Measurements from ENCODE around the gene NR2E1. TPM values are rescaled to one million over a fixed set of nuclear protein-coding genes. Genes with fewer than 3 reads are reported as not detected.

NR2E1 gene
- total RNA-seq, 2 donors from 2014 or later, result not detected

- Mint-ChIP-seq H3K4me3 (no peak overlapping the region), H3K36me3 (no peaks in the 10 kb centered on the region), H3K27ac (no peak overlapping the region), H3K27me3 (peaks cover 55 to 77% of the 10 kb centered on the region in 2 donors), H3K9me3 (no peaks in the 10 kb centered on the region), H3K4me1 (ENCODE audit: low read depth in 2 of 2) (peaks cover 7 to 8% of the 10 kb centered on the region in 2 donors)
- ATAC-seq (no peak), DNase-seq (ENCODE audit: low spot score) (no peak)
Observed at GRCh38 chr6:108130262-108130661, 35.6 kb upstream of the NR2E1 start.

DNA sequence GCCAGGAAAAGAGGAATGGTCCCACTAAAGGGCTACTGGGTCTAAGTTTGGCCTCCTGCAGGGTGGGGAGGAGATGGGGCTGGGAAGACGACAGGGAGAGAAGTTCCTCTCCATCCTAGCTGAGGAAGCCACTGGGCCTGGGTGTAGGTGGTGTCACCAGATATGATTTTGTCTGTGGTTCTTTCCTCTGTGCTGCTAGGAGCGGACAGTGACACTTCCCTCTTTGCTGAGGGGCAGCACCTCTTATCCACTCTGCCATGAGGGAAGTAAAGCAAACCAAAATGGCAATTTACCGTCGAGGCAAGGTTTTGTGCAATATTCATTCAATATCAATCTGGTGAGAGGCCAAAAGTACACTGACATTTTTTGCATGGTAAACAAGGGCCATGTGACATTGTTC lies 33.0 kb upstream of the NR2E1 start:
- peaks cover 7 to 8% of the 10 kb centered on the region in 2 donors for H3K4me1 Mint-ChIP-seq (ENCODE audit: low read depth in 2 of 2)
- DNase-seq (ENCODE audit: low spot score) (no peak), ATAC-seq (no peak)
- H3K27me3 Mint-ChIP-seq, result peaks cover 50 to 82% of the 10 kb centered on the region in 2 donors
- H3K9me3 Mint-ChIP-seq, result no peaks in the 10 kb centered on the region
- H3K4me3 Mint-ChIP-seq, result peak overlapping the region; percentile 84
- H3K36me3 Mint-ChIP-seq, result no peaks in the 10 kb centered on the region
- H3K27ac Mint-ChIP-seq, result no peak overlapping the region

- Mint-ChIP-seq H3K36me3 (no peaks in the 10 kb centered on the region), H3K27me3 (peaks cover 48 to 82% of the 10 kb centered on the region in 2 donors), H3K4me1 (ENCODE audit: low read depth in 2 of 2) (peaks cover 7 to 8% of the 10 kb centered on the region in 2 donors), H3K27ac (peak overlapping the region in 1 of 2 donors; percentile 70), H3K9me3 (no peaks in the 10 kb centered on the region), H3K4me3 (peak overlapping the region; percentile 84)
- DNase-seq (ENCODE audit: low spot score) (no peak), ATAC-seq (peak; percentile 71 to 85)
Observed at GRCh38 chr6:108133594-108134179, 32.1 kb upstream of the NR2E1 start.

- Mint-ChIP-seq H3K27me3 (peaks cover 44 to 79% of the 10 kb centered on the region in 2 donors), H3K36me3 (no peaks in the 10 kb centered on the region), H3K4me1 (ENCODE audit: low read depth in 2 of 2) (peaks cover 7 to 8% of the 10 kb centered on the region in 2 donors), H3K4me3 (peak overlapping the region; percentile 22), H3K9me3 (no peaks in the 10 kb centered on the region), H3K27ac (no peak overlapping the region)
- DNase-seq (ENCODE audit: low spot score) (no peak), ATAC-seq (no peak)
Observed at GRCh38 chr6:108134213-108134970, 31.4 kb upstream of the NR2E1 start.

GRCh38 chr6:108142240-108142639 lies 23.6 kb upstream of the NR2E1 start:
- Mint-ChIP-seq H3K27me3 (peaks cover 34 to 48% of the 10 kb centered on the region in 2 donors), H3K36me3 (no peaks in the 10 kb centered on the region), H3K9me3 (no peaks in the 10 kb centered on the region), H3K27ac (no peak overlapping the region), H3K4me1 (ENCODE audit: low read depth in 2 of 2) (no peaks in the 10 kb centered on the region), H3K4me3 (no peak overlapping the region)
- ATAC-seq, result no peak
- no peak for DNase-seq (ENCODE audit: low spot score)

- DNase-seq (ENCODE audit: low spot score) (no peak), ATAC-seq (no peak)
- no peaks in the 10 kb centered on the region for H3K4me1 Mint-ChIP-seq (ENCODE audit: low read depth in 2 of 2)
- H3K9me3 Mint-ChIP-seq, result no peaks in the 10 kb centered on the region
- no peak overlapping the region for H3K27ac Mint-ChIP-seq
- H3K36me3 Mint-ChIP-seq, result peaks cover 4% of the 10 kb centered on the region
- no peak overlapping the region for H3K4me3 Mint-ChIP-seq
- H3K27me3 Mint-ChIP-seq, result peaks cover 40 to 52% of the 10 kb centered on the region in 2 donors
Observed at GRCh38 chr6:108145639-108146038, 20.2 kb upstream of the NR2E1 start.

DNA sequence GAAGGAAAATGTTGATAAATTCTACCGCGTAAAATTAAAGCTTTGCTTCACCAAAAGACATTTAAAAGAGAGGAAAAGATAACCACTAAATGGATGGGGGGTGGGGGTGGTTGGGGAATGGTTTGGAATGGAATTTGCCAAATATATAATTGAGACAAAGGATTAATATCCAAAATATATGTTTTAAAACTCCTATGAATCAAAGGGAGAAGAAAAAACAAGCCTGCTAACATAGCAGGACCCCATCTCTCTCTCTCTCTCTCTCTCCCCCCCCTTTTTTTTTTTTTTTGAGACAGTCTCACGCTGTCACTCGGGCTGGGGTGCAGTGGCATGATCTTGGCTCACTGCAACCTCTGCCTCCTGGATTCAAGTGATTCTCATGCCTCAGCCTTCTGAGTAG lies 13.4 kb upstream of the NR2E1 start:
- H3K9me3 Mint-ChIP-seq, result no peaks in the 10 kb centered on the region
- peaks cover 45 to 60% of the 10 kb centered on the region in 2 donors for H3K27me3 Mint-ChIP-seq
- H3K4me3 Mint-ChIP-seq, result no peak overlapping the region
- no peak for ATAC-seq
- no peak overlapping the region for H3K27ac Mint-ChIP-seq
- no peak for DNase-seq (ENCODE audit: low spot score)
- peaks cover 4% of the 10 kb centered on the region for H3K36me3 Mint-ChIP-seq
- peaks cover 0 to 5% of the 10 kb centered on the region in 2 donors for H3K4me1 Mint-ChIP-seq (ENCODE audit: low read depth in 2 of 2)

GRCh38 chr6:108156180-108156937 lies 9.5 kb upstream of the NR2E1 start:
- Mint-ChIP-seq H3K4me3 (no peak overlapping the region), H3K9me3 (no peaks in the 10 kb centered on the region), H3K36me3 (peaks cover 5% of the 10 kb centered on the region), H3K27me3 (peaks cover 53 to 70% of the 10 kb centered on the region in 2 donors), H3K27ac (no peak overlapping the region), H3K4me1 (ENCODE audit: low read depth in 2 of 2) (peaks cover 5 to 11% of the 10 kb centered on the region in 2 donors)
- DNase-seq (ENCODE audit: low spot score) (no peak), ATAC-seq (no peak)

DNA sequence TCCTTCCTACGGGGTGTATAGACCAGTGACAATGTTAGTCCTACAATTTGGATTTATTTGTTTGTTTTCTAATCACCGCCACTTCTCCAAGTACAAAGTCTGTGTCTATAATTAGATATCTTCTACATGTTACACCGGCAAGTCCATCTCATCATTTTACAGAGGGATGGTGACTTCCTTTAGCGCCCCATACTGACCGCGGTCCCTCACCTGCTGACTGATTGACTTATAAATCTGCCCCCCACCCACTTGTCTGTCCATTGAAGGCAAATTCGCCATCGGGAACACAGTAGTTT lies 8.9 kb upstream of the NR2E1 start:
- peaks cover 56 to 72% of the 10 kb centered on the region in 2 donors for H3K27me3 Mint-ChIP-seq
- no peak overlapping the region for H3K4me3 Mint-ChIP-seq
- DNase-seq (ENCODE audit: low spot score) (no peak), ATAC-seq (no peak)
- peaks cover 5% of the 10 kb centered on the region for H3K36me3 Mint-ChIP-seq
- H3K27ac Mint-ChIP-seq, result no peak overlapping the region
- no peaks in the 10 kb centered on the region for H3K9me3 Mint-ChIP-seq
- H3K4me1 Mint-ChIP-seq (ENCODE audit: low read depth in 2 of 2), result peaks cover 5 to 11% of the 10 kb centered on the region in 2 donors

- Mint-ChIP-seq H3K27me3 (peaks cover 61 to 77% of the 10 kb centered on the region in 2 donors), H3K9me3 (no peaks in the 10 kb centered on the region), H3K27ac (no peak overlapping the region), H3K4me1 (ENCODE audit: low read depth in 2 of 2) (peaks cover 5 to 11% of the 10 kb centered on the region in 2 donors), H3K36me3 (peaks cover 5% of the 10 kb centered on the region), H3K4me3 (no peak overlapping the region)
- DNase-seq (ENCODE audit: low spot score) (no peak), ATAC-seq (no peak)
Observed at GRCh38 chr6:108157234-108157980, 8.4 kb upstream of the NR2E1 start.

GRCh38 chr6:108157981-108158525 lies 7.8 kb upstream of the NR2E1 start:
- peaks cover 5% of the 10 kb centered on the region for H3K36me3 Mint-ChIP-seq
- peaks cover 5 to 11% of the 10 kb centered on the region in 2 donors for H3K4me1 Mint-ChIP-seq (ENCODE audit: low read depth in 2 of 2)
- ATAC-seq, result no peak
- H3K9me3 Mint-ChIP-seq, result no peaks in the 10 kb centered on the region
- peaks cover 65 to 79% of the 10 kb centered on the region in 2 donors for H3K27me3 Mint-ChIP-seq
- peak overlapping the region in 1 of 2 donors; percentile 16 for H3K27ac Mint-ChIP-seq
- H3K4me3 Mint-ChIP-seq, result peak overlapping the region; percentile 71
- DNase-seq (ENCODE audit: low spot score), result no peak

DNA sequence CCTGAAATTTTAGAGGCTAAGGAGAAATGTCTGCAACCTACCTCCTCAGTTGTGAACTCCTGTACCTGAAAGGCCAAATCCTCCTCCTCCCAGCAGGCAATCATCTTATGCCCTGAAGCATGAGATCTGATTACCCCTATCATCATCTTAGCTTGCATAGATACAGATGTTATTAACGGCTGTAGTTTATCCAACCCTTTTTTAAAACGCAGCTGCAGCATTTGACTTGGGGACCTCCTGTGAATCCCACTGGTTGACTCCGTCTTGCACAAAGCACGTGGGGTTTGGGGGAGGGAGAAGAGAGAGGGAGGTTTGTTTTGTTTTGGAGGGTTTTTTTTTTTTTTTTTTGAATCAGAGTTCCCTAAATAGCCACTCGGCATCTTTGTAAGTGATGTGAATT lies 5.8 kb upstream of the NR2E1 start:
- H3K4me1 Mint-ChIP-seq (ENCODE audit: low read depth in 2 of 2), result peaks cover 5 to 14% of the 10 kb centered on the region in 2 donors
- ATAC-seq (no peak), DNase-seq (ENCODE audit: low spot score) (no peak)
- H3K27me3 Mint-ChIP-seq, result peaks cover 66 to 83% of the 10 kb centered on the region in 2 donors
- no peaks in the 10 kb centered on the region for H3K9me3 Mint-ChIP-seq
- peaks cover 5% of the 10 kb centered on the region for H3K36me3 Mint-ChIP-seq
- no peak overlapping the region for H3K4me3 Mint-ChIP-seq
- H3K27ac Mint-ChIP-seq, result no peak overlapping the region

DNA sequence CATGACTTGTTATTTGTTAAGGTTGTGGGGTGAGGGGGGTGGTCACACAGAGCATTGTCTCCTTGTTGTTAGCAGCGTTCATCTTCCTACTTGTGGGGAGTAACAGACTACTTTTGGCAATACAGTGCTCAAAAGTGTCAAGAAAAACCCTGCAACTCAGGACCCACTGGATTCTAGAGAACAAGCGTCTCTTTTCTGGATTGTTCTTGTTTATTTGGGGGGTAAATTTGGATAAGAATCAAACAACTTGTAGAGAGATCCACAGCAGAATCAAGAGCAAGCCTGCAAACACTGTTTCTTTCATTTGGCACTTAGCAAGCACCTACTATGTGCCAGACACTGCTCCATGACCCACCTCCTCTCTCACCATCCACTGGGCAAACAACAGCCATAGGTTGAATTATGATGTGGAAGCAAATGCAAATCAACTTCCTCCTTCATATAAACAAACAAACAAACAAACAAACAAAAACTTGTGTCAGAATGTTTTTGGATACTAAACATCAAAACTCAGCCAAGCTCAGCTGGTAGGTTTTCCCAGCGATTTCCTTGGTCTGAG lies 4.0 kb upstream of the NR2E1 start:
- Mint-ChIP-seq H3K4me3 (no peak overlapping the region), H3K4me1 (ENCODE audit: low read depth in 2 of 2) (peaks cover 5 to 19% of the 10 kb centered on the region in 2 donors), H3K27me3 (peaks cover 63 to 87% of the 10 kb centered on the region in 2 donors), H3K27ac (no peak overlapping the region), H3K36me3 (peaks cover 5% of the 10 kb centered on the region), H3K9me3 (no peaks in the 10 kb centered on the region)
- DNase-seq (ENCODE audit: low spot score), result no peak
- ATAC-seq, result no peak
